Duodenal mucosa (tissue), 2 donors: ENCODE measurements around the gene KRT6C.

Experiments used
- H3K27ac ChIP-seq: one replicate; pipeline ENCODE4 v1.7.0; 2013; ENCODE audit warnings: low read depth, low read length
- H3K27me3 ChIP-seq, 2 donors: one replicate each; pipeline ENCODE4 v1.7.0; 2013; ENCODE audit warnings: low read length in 2 of 2, control low read depth in 1 of 2; ENCODE audit not compliant: insufficient read depth in 2 of 2, control insufficient read depth in 1 of 2
- H3K36me3 ChIP-seq, 2 donors: one replicate each; pipeline ENCODE4 v1.7.0; 2013; ENCODE audit warnings: low read length in 2 of 2, control low read depth in 1 of 2; ENCODE audit not compliant: insufficient read depth in 2 of 2, control insufficient read depth in 1 of 2
- H3K4me1 ChIP-seq, 2 donors: one replicate each; pipeline ENCODE4 v1.7.0; 2013; ENCODE audit warnings: low read length in 2 of 2, control low read depth in 1 of 2; ENCODE audit not compliant: insufficient read depth in 2 of 2, control insufficient read depth in 1 of 2
- H3K4me3 ChIP-seq, 2 donors: one replicate each; pipeline ENCODE4 v1.7.0; 2013; ENCODE audit warnings: low read length in 2 of 2, low read depth in 1 of 2
- H3K9ac ChIP-seq, 2 donors: one replicate each; pipeline ENCODE4 v1.7.0; 2013; ENCODE audit warnings: low read length in 2 of 2, low read depth in 1 of 2
- H3K9me3 ChIP-seq, 2 donors: one replicate each; pipeline ENCODE4 v1.7.0; 2013; ENCODE audit warnings: low read length in 2 of 2, control low read depth in 1 of 2; ENCODE audit not compliant: control insufficient read depth in 1 of 2

Gene KRT6C

DNA sequence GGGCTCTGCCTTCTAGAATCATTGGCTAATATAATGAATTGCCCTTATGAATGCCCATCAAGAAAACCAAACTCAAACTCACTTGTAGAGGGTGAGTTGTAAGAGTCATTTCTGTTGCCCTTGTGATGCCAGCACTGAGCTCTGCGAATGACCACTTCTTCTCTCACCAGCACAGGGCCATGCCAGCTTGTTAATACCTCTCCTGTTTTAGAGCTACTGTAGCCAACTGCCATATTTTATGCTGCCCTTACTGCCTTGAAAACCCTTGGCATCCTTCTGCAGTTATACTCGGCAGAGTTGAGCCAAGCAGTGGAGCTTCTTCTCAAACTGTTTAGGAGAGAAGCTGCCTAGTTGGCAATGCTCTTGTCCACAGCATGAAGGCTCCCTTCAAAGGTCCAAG is 47.6 kb downstream of the KRT6C start:
- no peaks in the 10 kb centered on the region for H3K27me3 ChIP-seq

DNA sequence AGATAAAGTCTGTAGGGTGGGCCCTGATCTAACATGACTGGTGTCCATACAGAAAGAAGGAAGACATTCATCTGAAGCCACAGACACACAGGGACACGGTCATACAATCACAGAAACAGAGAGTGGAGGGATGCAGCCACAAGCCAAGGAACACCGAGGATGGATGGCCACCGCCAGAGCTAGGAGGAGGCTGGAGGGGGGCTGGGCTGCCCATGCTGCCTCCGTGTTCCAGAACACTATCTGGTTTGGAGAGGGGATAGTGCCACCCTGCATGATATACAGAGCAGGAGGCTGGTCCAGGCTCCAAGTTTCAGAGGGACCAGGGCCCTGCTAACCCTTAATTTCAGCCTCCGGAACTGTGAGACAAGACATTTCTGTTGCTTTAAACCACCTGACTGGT is 48.1 kb downstream of the KRT6C start:
- H3K27me3 ChIP-seq, result no peaks in the 10 kb centered on the region
- H3K4me3 ChIP-seq, result no peak overlapping the region
- no peaks in the 10 kb centered on the region for H3K4me1 ChIP-seq
- H3K27ac ChIP-seq, result no peak overlapping the region
- no peaks in the 10 kb centered on the region for H3K9me3 ChIP-seq
- H3K9ac ChIP-seq, result no peak overlapping the region
- H3K36me3 ChIP-seq, result no peaks in the 10 kb centered on the region

More for the DNA sequence above, 47.6 kb downstream of the KRT6C start:
- no peaks in the 10 kb centered on the region for H3K9me3 ChIP-seq
- H3K4me3 ChIP-seq, result no peak overlapping the region
- H3K4me1 ChIP-seq, result no peaks in the 10 kb centered on the region
- no peak overlapping the region for H3K27ac ChIP-seq
- H3K9ac ChIP-seq, result no peak overlapping the region
- H3K36me3 ChIP-seq, result no peaks in the 10 kb centered on the region

DNA sequence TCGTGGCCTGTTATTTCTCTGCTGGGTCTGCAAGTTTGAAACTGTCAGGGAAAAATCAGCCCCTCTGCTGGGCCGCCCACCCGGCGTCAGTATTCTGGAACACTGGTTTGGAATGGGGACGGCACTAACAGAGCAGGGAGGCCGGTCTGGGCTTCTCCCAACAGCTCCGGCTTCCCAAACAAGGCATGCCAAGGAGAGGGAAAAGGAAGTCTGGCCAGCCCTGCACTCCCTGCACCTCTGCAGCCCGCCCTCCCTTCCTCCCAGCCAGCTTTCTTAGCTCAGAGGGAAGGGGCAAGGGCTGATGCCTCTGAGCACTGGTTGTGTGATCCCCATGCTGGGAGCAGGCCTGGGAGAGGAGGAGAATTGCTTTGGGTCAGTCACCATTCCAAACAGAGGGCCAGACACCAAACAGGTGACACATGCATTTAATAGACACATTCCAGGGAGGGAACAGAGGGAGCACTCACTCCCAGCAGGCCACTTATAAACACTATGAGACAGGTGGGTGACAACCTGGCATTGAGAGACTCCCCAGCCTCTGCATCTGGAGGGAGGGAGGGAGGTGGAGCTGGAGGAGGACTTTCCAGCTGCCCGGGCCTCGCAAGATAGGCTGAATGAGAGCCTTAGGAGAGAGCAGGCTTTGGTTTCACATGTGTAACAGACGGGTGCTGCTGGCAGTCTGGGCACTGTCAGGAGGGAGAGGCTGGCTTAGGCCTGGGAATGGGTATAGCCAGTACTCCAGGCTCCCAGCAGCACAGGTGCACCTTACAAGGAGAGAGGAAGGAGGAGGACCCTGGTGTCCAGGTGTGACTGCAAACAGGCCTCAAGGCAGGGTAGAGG is 49.7 kb downstream of the KRT6C start:
- no peaks in the 10 kb centered on the region for H3K4me1 ChIP-seq
- H3K36me3 ChIP-seq, result no peaks in the 10 kb centered on the region
- no peak overlapping the region for H3K4me3 ChIP-seq
- H3K27ac ChIP-seq, result no peak overlapping the region
- no peaks in the 10 kb centered on the region for H3K9me3 ChIP-seq
- H3K9ac ChIP-seq, result no peak overlapping the region
- H3K27me3 ChIP-seq, result no peaks in the 10 kb centered on the region

DNA sequence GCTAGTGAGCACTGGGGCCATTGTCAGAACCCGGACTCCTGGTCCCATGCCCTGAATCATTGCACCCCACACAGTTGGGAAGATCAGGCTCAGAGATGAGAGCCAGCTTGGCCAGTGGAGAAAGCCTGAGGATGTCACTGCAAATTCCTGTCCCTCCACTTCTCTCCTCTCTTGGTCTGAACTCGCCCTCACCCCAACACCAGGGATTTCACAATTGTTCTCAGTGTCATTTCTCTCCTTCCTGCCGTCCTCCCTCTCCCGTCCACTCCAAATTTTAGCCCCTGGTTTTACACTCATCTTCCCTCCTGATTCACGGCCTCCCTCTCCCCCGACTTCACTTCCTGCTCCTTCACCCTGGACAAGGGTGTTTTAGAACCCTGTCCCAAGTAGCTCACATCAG is 50.6 kb downstream of the KRT6C start:
- Histone ChIP-seq H3K4me1 (no peaks in the 10 kb centered on the region), H3K9me3 (no peaks in the 10 kb centered on the region), H3K27me3 (no peaks in the 10 kb centered on the region), H3K4me3 (no peak overlapping the region), H3K36me3 (no peaks in the 10 kb centered on the region), H3K27ac (no peak overlapping the region), H3K9ac (no peak overlapping the region)

GRCh38 chr12:52419656-52420055 is 53.9 kb downstream of the KRT6C start:
- peaks cover 0 to 6% of the 10 kb centered on the region in 2 donors for H3K4me1 ChIP-seq
- no peaks in the 10 kb centered on the region for H3K9me3 ChIP-seq
- no peak overlapping the region for H3K9ac ChIP-seq
- no peak overlapping the region for H3K4me3 ChIP-seq
- no peaks in the 10 kb centered on the region for H3K27me3 ChIP-seq
- no peak overlapping the region for H3K27ac ChIP-seq
- H3K36me3 ChIP-seq, result no peaks in the 10 kb centered on the region

- Histone ChIP-seq H3K27ac (no peak overlapping the region), H3K9me3 (no peaks in the 10 kb centered on the region), H3K4me3 (no peak overlapping the region), H3K9ac (no peak overlapping the region), H3K36me3 (no peaks in the 10 kb centered on the region), H3K27me3 (no peaks in the 10 kb centered on the region), H3K4me1 (peaks cover 0 to 6% of the 10 kb centered on the region in 2 donors)
Measured at GRCh38 chr12:52418576-52419110, 55.0 kb downstream of the KRT6C start.
